HUES6 (cell line): ENCODE results near the gene GLB1L.

Experiments
- H3K27ac ChIP-seq: 2 replicates; pipeline ENCODE4 v1.7.0; 2013; ENCODE audit warnings: low read depth, mild to moderate bottlenecking, low read length, inconsistent platforms
- H3K27me3 ChIP-seq: 2 replicates; pipeline ENCODE4 v1.6.1; 2013; ENCODE audit warnings: low read length; ENCODE audit not compliant: control insufficient read depth, insufficient read depth
- H3K36me3 ChIP-seq: 2 replicates; pipeline ENCODE4 v1.6.1; 2013; ENCODE audit warnings: low read length; ENCODE audit not compliant: control insufficient read depth, insufficient read depth
- H3K4me1 ChIP-seq: 2 replicates; pipeline ENCODE4 v1.6.1; 2013; ENCODE audit warnings: low read length; ENCODE audit not compliant: control insufficient read depth, insufficient read depth
- H3K4me3 ChIP-seq: 2 replicates; pipeline ENCODE4 v1.5.1; 2013; ENCODE audit warnings: low read depth, low read length
- H3K9ac ChIP-seq: one replicate; pipeline ENCODE4 v1.6.1; 2013; ENCODE audit warnings: mild to moderate bottlenecking, low read length
- H3K9me3 ChIP-seq: 2 replicates; pipeline ENCODE4 v1.6.1; 2013; ENCODE audit warnings: low read depth, low read length; ENCODE audit not compliant: control insufficient read depth, insufficient read depth

The GLB1L gene

DNA sequence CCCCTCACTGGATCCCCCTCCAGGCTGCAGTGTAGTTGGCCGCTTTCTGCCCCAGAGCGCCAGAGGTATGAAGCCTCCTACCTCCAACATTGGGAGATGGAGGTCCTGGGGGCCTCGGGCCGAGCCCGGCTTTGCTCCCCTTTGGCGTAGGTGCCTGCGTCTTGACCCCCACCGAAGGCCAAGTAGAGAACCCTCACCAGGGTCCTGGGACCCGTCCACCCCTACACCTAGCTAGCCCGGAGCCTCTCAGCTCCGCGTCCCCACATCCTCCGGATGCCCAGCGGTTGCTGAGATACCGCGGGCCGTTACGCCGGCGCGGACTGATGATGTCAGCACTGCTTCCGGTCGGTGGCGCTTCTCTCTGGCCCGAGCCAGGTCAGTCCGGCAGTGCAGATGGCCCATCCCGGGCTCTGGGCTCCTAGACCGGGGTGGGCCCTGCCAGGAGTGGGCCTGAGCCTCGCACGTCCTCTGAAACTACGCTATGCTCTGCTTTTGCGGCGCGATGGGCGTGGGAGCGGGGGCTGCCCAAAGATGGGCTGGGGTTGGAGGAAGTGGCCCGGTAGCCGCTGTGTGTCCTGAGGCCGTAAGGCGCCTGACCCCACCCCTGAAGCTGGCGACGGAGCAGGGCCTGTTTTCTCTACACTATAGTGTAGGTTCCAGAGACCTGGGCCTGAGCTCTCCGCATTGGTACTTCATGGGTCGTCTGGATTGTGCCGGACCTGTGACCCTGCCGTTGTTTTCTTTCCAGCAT, at the start of gene GLB1L, which contains the start of gene STK16:
Gene GLB1L (minus strand): TSS at position 297 of the 751 bp plus-strand sequence. CDS start 1,871 bp downstream, outside the sequence.
Gene STK16 (plus strand): TSS at position 332 of the 751 bp plus-strand sequence. CDS start 521 bp downstream, outside the sequence.
- Histone ChIP-seq H3K36me3 (peaks cover 21% of the 10 kb centered on the region), H3K27me3 (peaks cover under 1% of the 10 kb centered on the region; the same call in 1 of the 2 replicates), H3K9me3 (no peaks in the 10 kb centered on the region), H3K9ac (peak within 1 kb of the TSS; percentile 86), H3K4me3 (peak within 1 kb of the TSS; percentile 83), H3K4me1 (peaks cover 16% of the 10 kb centered on the region), H3K27ac (peak within 1 kb of the TSS; percentile 68)

DNA sequence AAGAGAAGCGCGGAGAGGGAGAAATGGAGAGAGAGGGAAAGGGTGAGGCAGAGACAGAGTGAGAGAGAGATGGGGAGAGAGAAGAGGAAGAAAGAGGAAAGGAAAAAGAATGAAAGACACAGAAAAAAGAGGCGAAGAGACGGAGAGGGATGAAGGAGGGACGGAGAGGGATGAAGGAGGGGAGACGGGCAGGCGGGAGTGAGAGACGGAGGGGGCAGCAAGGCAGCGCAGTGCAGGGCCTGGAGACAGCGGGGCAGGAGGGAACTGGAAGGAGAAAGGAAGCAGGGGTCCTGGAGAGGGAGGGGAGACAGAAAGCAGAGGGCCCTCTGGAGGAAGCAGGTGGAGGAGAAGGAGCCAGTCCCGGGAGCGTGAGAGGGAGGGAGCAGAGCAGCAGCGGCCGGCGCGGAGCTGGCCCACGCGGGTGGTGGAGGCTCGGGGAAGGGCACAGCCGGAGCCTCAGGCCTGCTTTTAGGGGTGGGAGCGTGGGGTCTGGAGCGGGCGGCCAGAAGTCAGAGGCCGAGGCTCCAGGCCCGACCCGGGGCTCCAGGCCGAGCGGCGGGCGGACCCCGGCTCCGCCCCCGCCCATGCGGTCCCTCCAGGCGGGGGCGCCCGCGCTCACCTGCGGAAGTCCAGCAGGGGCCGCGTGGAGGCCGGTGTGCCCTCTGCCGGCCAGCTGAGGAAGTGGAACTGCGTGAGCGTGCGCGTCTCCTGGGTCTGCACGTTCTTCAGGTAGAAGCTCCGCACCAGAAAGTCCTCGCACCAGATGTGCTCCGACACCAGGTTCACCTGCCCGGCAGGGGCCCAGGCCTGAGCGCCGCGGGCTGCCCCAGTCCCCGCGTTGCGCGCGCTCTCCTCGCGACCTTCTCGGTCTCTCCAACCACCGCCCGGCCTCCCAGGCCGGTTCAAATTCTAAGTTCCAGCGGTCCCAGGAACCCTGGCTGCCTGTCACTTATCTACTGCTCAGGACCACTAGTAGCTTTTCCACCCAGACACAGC, 49.4 kb upstream of the GLB1L start:
- Histone ChIP-seq H3K4me1 (peaks cover 8% of the 10 kb centered on the region), H3K9me3 (no peaks in the 10 kb centered on the region), H3K27me3 (peaks cover 29% of the 10 kb centered on the region), H3K27ac (no peak overlapping the region), H3K9ac (peak overlapping the region; percentile 84), H3K4me3 (peak overlapping the region; percentile 84), H3K36me3 (no peaks in the 10 kb centered on the region)

DNA sequence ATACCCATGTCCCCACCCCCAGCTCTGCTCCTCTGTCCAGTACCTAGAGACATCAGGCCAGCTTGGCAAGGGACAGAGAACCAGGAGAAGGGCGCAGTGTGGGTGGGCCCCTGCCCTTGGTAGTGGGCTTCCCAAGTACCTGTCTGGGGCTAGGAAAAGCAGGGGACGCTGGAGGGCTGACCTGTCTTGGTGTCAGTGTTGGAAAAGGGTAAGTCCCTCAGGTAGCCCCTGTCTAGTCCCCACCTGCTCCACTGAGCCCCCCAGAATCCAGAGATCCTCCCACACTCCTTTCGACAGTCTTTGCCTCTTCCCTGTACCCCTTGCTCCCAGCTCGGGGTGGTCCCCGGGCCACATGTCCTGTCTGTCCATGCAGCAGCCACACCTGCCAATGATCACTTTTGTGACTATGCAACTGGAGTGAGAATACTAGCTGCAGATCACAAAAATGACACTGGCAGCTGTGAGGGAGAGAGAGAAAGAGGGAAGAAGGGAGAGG, 48.5 kb upstream of the GLB1L start:
- Histone ChIP-seq H3K27ac (no peak overlapping the region), H3K27me3 (peaks cover 20% of the 10 kb centered on the region), H3K9ac (no peak overlapping the region), H3K4me3 (peak overlapping the region; percentile 84), H3K9me3 (no peaks in the 10 kb centered on the region), H3K4me1 (peaks cover 5% of the 10 kb centered on the region), H3K36me3 (no peaks in the 10 kb centered on the region)

DNA sequence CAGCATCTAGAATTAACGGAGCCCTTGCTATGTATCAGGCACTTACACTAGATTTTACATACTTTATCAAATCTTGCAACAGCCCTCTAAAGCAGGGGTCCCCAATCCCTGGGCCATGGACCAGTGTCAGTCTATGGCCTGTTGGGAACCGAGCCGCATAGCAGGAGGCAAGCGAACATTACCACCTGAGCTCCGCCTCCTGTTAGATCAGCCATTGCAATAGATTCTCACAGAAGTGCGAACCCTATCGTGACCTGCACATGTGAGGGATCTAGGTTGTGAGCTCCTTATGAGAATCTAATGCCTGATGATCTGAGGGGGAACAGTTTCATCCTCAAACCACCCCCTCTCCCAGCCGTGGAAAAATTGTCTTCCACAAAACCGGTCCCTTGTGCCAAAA, 47.4 kb upstream of the GLB1L start:
- no peaks in the 10 kb centered on the region for H3K9me3 ChIP-seq
- no peak overlapping the region for H3K27ac ChIP-seq
- H3K36me3 ChIP-seq: no peaks in the 10 kb centered on the region
- peaks cover 20% of the 10 kb centered on the region for H3K27me3 ChIP-seq
- H3K4me3 ChIP-seq: no peak overlapping the region
- peaks cover 5% of the 10 kb centered on the region; the same call in 1 of the 2 replicates for H3K4me1 ChIP-seq
- H3K9ac ChIP-seq: no peak overlapping the region

DNA sequence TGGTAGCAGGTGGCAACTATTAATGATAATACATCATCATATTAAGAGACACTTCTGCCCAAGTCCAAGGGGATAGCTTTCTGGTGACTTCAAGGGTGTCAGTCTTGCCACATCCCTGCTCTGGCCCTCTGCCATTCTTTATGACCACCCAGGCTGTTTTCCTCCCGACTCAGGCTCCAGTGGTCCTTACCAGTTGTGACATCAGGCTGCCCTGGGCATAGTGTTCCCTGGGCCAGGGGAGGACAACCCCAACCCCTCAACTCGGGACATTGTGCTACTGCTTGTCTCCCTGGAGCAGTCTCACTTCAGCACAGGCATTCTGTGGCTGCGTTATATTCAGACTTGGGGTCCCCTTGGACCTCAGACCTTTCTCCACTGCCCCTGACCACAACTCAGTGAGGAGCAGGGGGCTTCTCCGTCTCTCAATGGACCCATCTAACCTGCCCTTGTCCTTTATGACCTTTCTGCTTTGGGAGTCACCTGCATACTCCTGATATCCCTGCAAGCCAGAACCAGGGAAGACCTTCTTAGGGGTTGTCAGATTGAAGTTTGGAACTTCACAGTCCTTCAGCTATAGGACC, 46.8 kb upstream of the GLB1L start:
- Histone ChIP-seq H3K27ac (no peak overlapping the region), H3K36me3 (no peaks in the 10 kb centered on the region), H3K9me3 (no peaks in the 10 kb centered on the region), H3K9ac (no peak overlapping the region), H3K27me3 (peaks cover 20% of the 10 kb centered on the region), H3K4me3 (no peak overlapping the region), H3K4me1 (peaks cover 5% of the 10 kb centered on the region; the same call in 1 of the 2 replicates)

DNA sequence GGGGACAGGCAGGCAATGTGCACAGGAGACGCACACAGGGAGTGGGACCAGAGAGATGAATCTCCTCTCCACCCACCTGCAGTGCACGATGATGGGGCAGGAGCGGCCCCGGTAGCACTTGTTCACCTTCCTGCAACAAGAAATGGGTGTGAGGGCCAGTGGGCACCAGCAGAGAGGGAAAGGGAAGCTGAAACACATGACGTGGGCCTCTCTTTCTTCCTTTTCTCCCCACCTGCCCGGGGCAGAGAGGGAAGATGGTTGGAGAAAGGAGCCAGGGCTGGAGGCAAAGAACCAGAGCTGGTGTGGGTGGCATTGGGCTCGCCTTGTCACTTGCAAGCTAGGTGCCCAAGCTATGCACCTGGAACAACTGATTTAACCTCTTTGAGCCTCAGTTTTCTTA, 46.1 kb upstream of the GLB1L start:
- Histone ChIP-seq H3K9me3 (no peaks in the 10 kb centered on the region), H3K27ac (no peak overlapping the region), H3K4me1 (peaks cover 9% of the 10 kb centered on the region), H3K27me3 (peaks cover 20% of the 10 kb centered on the region), H3K9ac (no peak overlapping the region), H3K4me3 (no peak overlapping the region), H3K36me3 (no peaks in the 10 kb centered on the region)

DNA sequence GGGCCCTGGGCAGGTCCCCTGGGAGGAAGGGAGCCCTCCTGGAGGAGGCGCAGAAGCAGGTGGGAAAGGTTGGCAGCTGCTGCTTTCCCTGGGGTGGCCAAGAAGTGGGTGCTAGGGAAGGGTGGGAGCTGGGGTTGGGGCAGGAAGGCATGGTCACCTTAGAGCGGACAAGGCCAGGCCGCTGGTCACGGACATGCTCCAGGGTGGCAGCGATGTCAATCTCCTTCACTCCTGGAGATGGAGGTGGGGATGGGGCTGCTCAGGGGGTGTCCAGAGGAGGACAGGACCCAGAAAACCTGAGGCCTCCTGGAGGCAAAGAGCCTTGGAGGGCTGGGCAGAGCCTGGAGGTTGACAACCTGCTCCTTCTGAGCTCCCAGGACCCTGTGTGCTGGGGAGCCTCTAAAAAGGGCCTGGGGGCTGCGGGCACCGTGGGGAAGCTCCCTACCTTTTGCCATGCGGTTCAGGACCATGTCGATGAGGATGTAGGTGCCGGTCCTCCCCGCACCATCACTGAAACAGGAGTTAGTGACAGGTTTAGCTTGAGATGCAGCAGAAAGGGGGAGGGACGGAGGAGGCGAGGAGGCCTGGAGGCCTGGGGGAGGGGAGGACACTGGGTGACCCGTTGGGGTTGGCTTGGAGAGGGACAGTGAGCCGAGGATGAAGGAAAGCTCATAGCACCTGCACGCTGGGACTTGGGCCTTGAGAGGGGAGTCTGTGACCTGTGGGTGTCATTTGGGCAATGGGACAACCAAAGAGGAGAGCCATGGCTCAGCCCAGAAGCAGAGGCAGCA, 45.3 kb upstream of the GLB1L start:
- Histone ChIP-seq H3K4me1 (peaks cover 14% of the 10 kb centered on the region), H3K27me3 (peaks cover 13% of the 10 kb centered on the region), H3K27ac (no peak overlapping the region), H3K9ac (no peak overlapping the region), H3K36me3 (no peaks in the 10 kb centered on the region), H3K4me3 (no peak overlapping the region), H3K9me3 (no peaks in the 10 kb centered on the region)

DNA sequence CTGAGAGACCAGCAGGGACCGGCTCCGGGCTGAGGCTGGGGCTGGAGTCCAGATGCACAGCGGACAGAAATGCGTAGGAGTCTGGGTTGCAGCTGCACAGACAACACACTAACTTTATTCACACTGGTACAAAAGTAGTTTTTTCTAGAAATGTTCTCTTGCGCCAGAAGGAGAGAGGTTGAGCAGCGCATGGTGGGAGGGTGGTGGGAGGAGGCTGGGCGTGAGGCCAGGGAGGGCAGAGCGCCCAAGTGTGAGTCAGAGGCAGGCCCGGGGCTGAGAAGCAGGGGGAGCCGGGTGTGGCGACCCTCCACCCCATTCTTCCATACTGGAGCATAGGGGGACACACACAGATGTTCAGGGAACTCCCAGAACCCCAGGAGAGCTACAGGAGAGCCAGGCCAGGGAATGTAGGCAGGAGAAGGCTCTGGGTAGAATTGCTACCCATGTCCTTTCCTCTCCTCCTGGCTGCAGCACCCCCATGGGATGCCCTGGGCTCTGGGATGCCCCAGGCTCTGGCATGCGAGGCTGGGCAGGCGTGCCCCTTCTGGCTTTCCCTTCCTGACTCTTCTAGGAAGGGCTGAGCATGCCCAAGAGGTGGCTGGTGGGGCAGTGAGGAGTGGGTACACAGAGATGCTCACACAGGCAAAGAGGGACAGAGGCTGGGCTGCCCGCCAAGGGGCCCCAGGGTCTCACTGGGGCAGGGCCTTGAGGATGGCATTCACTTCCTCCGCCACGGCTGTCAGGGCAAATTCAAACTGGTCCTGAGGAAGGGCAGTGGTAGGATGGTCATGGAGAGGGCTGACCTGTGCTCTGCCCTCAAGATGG, 44.5 kb upstream of the GLB1L start:
- Histone ChIP-seq H3K27me3 (peaks cover 7% of the 10 kb centered on the region; the same call in 1 of the 2 replicates), H3K9me3 (no peaks in the 10 kb centered on the region), H3K36me3 (peaks cover 3% of the 10 kb centered on the region; the same call in 1 of the 2 replicates), H3K4me3 (no peak overlapping the region), H3K4me1 (peaks cover 16% of the 10 kb centered on the region), H3K9ac (no peak overlapping the region), H3K27ac (no peak overlapping the region)

DNA sequence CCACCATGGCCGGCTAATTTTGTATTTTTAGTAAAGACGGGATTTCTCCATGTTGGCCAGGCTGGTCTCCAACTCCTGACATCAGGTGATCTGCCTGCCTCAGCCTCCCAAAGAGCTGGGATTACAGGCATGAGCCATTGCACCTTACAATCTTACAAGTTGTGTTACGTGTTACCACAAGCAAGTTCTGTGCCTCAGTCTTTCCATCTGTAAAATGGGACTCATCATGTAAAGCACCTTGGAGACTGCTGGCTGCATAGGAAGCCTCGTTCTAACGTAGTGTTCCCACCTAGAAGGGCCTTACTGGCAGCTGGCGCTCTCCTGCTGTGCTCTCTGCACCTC, 43.9 kb upstream of the GLB1L start:
- Histone ChIP-seq H3K27me3 (peaks cover 6% of the 10 kb centered on the region; the same call in 1 of the 2 replicates), H3K36me3 (peaks cover 8% of the 10 kb centered on the region), H3K9ac (no peak overlapping the region), H3K4me3 (no peak overlapping the region), H3K4me1 (peaks cover 15% of the 10 kb centered on the region), H3K27ac (no peak overlapping the region), H3K9me3 (no peaks in the 10 kb centered on the region)
